Keratinocyte (primary cell): Measurements from ENCODE around the gene PRKAB2.

Experiments
- CTCF ChIP-seq, 3 experiments: IDR thresholded peaks in 1 of 3; conservative IDR thresholded peaks in 1 of 3; optimal IDR thresholded peaks in 1 of 3; 2 replicates in 2 of 3; 3 replicates in 1 of 3; pipeline versions ENCODE3 to v1.5.1; 2011; ENCODE audit warnings: low read length in 3 of 3, mild to moderate bottlenecking in 3 of 3, moderate library complexity in 2 of 3, control low read depth in 1 of 3, inconsistent platforms in 1 of 3; ENCODE audit not compliant: insufficient read depth in 2 of 3; ENCODE audit errors: extremely low read depth in 1 of 3
- EZH2 ChIP-seq: IDR thresholded peaks from one replicate; pipeline ENCODE4 v1.6.1; 2012; ENCODE audit warnings: inconsistent platforms, mild to moderate bottlenecking, low read length, moderate library complexity

GRCh38 chr1:147151244-147151643, 21.0 kb downstream of the PRKAB2 start:
- TF ChIP-seq CTCF (optimal IDR thresholded peaks at IDR 0.05 in 1 of 3, IDR thresholded peaks at IDR 0.05 in 1 of 3, conservative IDR thresholded peaks at IDR 0.05 in 1 of 3; ENCODE audit: extremely low read depth in 1 of 3, insufficient read depth in 2 of 3, low read length in 3 of 3) (no peak), EZH2 (no peak)
